ENCODE measurements around the gene LILRA5.
"Not testable (repeated sequence)": the region's sequence is repeated elsewhere in the genome, so short reads cannot be mapped to it uniquely, and the experiment has no call there.

DNA sequence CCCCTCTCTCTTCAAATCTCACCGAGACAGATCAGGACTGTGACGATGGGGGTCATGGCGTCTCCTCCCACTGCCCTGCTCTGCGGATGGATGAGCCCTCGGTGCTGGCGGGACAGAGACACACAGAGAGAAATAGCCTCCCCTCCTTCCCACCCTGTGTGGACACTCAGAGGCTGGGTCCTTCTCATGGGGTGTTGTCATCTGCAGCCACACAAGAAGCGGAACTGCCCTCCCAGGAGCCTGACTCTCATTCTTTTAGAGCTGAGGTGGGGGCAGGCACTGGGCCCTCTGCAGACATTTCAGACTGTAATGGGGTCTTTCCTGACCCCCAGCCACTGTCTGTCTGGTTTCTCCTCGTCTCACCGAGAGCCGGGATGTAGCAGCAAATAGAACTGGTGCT lies 32.5 kb downstream of the LILRA5 start:
- TF ChIP-seq, protein P1, sequence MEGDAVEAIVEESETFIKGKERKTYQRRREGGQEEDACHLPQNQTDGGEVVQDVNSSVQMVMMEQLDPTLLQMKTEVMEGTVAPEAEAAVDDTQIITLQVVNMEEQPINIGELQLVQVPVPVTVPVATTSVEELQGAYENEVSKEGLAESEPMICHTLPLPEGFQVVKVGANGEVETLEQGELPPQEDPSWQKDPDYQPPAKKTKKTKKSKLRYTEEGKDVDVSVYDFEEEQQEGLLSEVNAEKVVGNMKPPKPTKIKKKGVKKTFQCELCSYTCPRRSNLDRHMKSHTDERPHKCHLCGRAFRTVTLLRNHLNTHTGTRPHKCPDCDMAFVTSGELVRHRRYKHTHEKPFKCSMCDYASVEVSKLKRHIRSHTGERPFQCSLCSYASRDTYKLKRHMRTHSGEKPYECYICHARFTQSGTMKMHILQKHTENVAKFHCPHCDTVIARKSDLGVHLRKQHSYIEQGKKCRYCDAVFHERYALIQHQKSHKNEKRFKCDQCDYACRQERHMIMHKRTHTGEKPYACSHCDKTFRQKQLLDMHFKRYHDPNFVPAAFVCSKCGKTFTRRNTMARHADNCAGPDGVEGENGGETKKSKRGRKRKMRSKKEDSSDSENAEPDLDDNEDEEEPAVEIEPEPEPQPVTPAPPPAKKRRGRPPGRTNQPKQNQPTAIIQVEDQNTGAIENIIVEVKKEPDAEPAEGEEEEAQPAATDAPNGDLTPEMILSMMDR (conservative IDR thresholded peaks at IDR 0.05; ENCODE audit: low read depth, low read length), result not testable (repeated sequence)
- TF ChIP-seq EZH2 (IDR thresholded peaks at IDR 0.05; ENCODE audit: borderline replicate concordance, low read depth, low read length, poor library complexity, severe bottlenecking), result not testable (repeated sequence)
